Measurements from ENCODE around the gene DLGAP1. TPM values are rescaled to one million over a fixed set of nuclear protein-coding genes. Genes with fewer than 3 reads are reported as not detected.

The DLGAP1 gene
- total and polyA plus RNA-seq, 2 experiments from 2014 or later: 3.1 to 6.5 TPM

DNA sequence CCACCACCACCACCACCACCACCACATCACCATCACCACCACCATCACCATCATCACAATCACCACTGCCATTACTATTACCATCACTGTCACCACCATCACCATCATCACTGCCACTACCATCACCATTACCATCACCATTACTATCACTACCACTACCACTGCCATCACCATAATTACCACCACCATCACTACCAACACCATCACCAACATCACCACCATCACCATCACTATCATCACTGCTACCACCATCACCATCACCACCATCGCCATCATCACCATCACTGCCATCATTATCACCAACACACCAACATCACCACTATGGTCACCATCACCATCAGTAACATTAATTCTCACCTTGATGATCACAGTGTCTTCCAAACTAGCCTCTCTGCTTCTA lies 713.8 kb downstream of the DLGAP1 start:
- WGBS (ENCODE audit: low lambda C conversion rate, missing lambda C conversion rate): 97% methylated on average over 1 of the region's 1 CpG

DNA sequence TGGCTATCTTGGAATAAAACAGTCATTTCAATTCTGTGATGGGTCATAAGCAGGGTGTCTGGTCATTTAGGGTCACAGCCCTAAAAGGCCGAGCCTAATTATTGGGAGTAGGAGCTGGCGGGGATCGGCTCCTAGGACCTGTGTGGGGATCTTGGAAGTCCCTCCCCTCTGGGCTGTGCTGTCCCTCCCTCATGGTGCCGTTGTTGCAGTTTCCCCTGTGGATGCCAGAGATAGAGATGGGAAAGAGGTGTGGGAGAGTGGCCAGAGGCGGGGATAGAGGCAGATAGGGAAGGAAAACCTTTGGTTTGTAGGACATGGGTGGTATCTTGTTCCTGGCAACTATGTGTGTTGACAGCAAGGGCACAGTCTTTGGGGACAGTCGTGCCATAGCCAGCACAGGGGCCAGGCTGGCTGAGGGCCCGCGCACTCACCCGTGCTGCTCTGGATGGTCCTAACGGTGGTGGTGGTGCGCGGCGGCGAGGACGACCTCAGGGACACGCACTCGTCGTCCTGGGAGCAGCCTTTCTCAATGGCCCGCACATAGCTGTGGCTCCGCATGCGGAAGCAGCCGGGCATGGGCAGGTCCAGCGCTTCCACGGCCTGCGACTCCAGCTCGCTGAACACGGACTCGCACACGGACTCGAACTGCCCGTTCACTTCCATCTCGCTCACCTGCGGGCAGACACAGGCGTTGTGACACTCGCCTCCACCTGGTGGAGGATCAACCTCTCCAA lies 726.2 kb downstream of the DLGAP1 start:
- H3K4me3 ChIP-seq: no peak overlapping the region
- H3K9me2 ChIP-seq (replicated peaks; ENCODE audit: insufficient read depth): no peaks in the 10 kb centered on the region
- H3K4me2 ChIP-seq: no peak overlapping the region
- H4K20me1 ChIP-seq (ENCODE audit: insufficient read depth, poor library complexity, severe bottlenecking): no peaks in the 10 kb centered on the region
- no peak for TF ChIP-seq EZH2phosphoT487 (IDR thresholded peaks at IDR 0.05; ENCODE audit: low read depth, severe bottlenecking, unreplicated experiment)
- TF ChIP-seq, protein P1, sequence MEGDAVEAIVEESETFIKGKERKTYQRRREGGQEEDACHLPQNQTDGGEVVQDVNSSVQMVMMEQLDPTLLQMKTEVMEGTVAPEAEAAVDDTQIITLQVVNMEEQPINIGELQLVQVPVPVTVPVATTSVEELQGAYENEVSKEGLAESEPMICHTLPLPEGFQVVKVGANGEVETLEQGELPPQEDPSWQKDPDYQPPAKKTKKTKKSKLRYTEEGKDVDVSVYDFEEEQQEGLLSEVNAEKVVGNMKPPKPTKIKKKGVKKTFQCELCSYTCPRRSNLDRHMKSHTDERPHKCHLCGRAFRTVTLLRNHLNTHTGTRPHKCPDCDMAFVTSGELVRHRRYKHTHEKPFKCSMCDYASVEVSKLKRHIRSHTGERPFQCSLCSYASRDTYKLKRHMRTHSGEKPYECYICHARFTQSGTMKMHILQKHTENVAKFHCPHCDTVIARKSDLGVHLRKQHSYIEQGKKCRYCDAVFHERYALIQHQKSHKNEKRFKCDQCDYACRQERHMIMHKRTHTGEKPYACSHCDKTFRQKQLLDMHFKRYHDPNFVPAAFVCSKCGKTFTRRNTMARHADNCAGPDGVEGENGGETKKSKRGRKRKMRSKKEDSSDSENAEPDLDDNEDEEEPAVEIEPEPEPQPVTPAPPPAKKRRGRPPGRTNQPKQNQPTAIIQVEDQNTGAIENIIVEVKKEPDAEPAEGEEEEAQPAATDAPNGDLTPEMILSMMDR (IDR thresholded peaks at IDR 0.05; ENCODE audit: poor library complexity): no peak
- TF ChIP-seq EZH2 (IDR thresholded peaks at IDR 0.05; ENCODE audit: borderline replicate concordance): no peak
- H2AFZ ChIP-seq: no peak overlapping the region
- H3K4me1 ChIP-seq (ENCODE audit: insufficient read depth): peaks cover 4% of the 10 kb centered on the region
- no peak for DNase-seq (ENCODE audit: low spot score)
- H3K36me3 ChIP-seq (replicated peaks; ENCODE audit: insufficient read depth, low read depth): no peaks in the 10 kb centered on the region
- no peaks in the 10 kb centered on the region for H3K9me3 ChIP-seq (ENCODE audit: low read depth)
- no peaks in the 10 kb centered on the region for H3K27me3 ChIP-seq
- no peaks in the 10 kb centered on the region for H3K79me2 ChIP-seq
- H3K27ac ChIP-seq: no peak overlapping the region
- 97% methylated on average over 35 of the region's 35 CpGs for WGBS (ENCODE audit: low lambda C conversion rate, missing lambda C conversion rate)

More for the DNA sequence above, 713.8 kb downstream of the DLGAP1 start:
- Histone ChIP-seq H3K4me2 (no peak overlapping the region), H2AFZ (no peak overlapping the region), H3K4me1 (ENCODE audit: insufficient read depth) (no peaks in the 10 kb centered on the region), H3K79me2 (no peaks in the 10 kb centered on the region), H3K27me3 (no peaks in the 10 kb centered on the region), H3K4me3 (no peak overlapping the region), H3K9me2 (replicated peaks; ENCODE audit: insufficient read depth) (no peaks in the 10 kb centered on the region), H4K20me1 (ENCODE audit: insufficient read depth, poor library complexity, severe bottlenecking) (no peaks in the 10 kb centered on the region), H3K36me3 (replicated peaks; ENCODE audit: insufficient read depth, low read depth) (no peaks in the 10 kb centered on the region), H3K27ac (no peak overlapping the region), H3K9me3 (ENCODE audit: low read depth) (no peaks in the 10 kb centered on the region)
- TF ChIP-seq, protein P1 (IDR thresholded peaks at IDR 0.05; ENCODE audit: poor library complexity): no peak
- TF ChIP-seq EZH2phosphoT487 (IDR thresholded peaks at IDR 0.05; ENCODE audit: low read depth, severe bottlenecking, unreplicated experiment) (no peak), EZH2 (IDR thresholded peaks at IDR 0.05; ENCODE audit: borderline replicate concordance) (no peak)
- DNase-seq (ENCODE audit: low spot score): no peak

DNA sequence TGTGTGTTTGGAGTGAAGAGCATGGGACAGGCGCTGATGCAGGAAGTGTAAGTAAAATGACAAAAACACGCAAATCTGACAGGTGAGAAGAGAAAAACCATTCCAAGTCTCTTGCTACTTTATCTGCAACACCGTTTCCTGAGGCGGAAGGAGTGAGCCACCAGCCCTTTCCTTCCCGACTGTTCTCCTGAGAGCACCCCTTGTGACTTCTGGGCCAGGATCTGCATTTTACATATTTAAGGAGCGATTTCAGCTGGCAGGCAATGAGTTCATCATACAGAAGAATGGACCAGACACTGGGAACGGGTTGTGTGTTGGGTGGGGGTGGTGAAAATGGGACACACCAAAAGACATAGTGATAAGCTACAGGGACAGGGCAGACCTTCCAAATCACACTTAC lies 727.8 kb downstream of the DLGAP1 start:
- no peak for DNase-seq (ENCODE audit: low spot score)
- H3K79me2 ChIP-seq: no peaks in the 10 kb centered on the region
- no peaks in the 10 kb centered on the region for H4K20me1 ChIP-seq (ENCODE audit: insufficient read depth, poor library complexity, severe bottlenecking)
- no peaks in the 10 kb centered on the region for H3K9me2 ChIP-seq (replicated peaks; ENCODE audit: insufficient read depth)
- H3K36me3 ChIP-seq (replicated peaks; ENCODE audit: insufficient read depth, low read depth): no peaks in the 10 kb centered on the region
- peaks cover 20% of the 10 kb centered on the region for H3K4me1 ChIP-seq (ENCODE audit: insufficient read depth)
- WGBS (ENCODE audit: low lambda C conversion rate, missing lambda C conversion rate): 81% methylated on average over 7 of the region's 7 CpGs
- H2AFZ ChIP-seq: no peak overlapping the region
- H3K9me3 ChIP-seq (ENCODE audit: low read depth): no peaks in the 10 kb centered on the region
- H3K27me3 ChIP-seq: no peaks in the 10 kb centered on the region
- no peak overlapping the region for H3K4me3 ChIP-seq
- H3K4me2 ChIP-seq: no peak overlapping the region
- H3K27ac ChIP-seq: no peak overlapping the region
- TF ChIP-seq EZH2phosphoT487 (IDR thresholded peaks at IDR 0.05; ENCODE audit: low read depth, severe bottlenecking, unreplicated experiment) (no peak), EZH2 (IDR thresholded peaks at IDR 0.05; ENCODE audit: borderline replicate concordance) (no peak)
- TF ChIP-seq, protein P1 (IDR thresholded peaks at IDR 0.05; ENCODE audit: poor library complexity): no peak
